Activated naive CD4-positive, alpha-beta T cell treated with anti-CD3 and anti-CD28 coated beads, Interleukin-2, amount 50 U/mL, for 72 hours (primary cell): ENCODE results near the gene RSPH3. TPM values are rescaled to one million over a fixed set of nuclear protein-coding genes. Genes with fewer than 3 reads are reported as not detected.
"Not testable (repeated sequence)": the region's sequence is repeated elsewhere in the genome, so short reads cannot be mapped to it uniquely, and the experiment has no call there.

Experiments
- ATAC-seq, 2 donors: fragments of 150-1000 bp; cut with Tn5 transposase; 2 replicates each; pipeline ENCODE4 v1.10.0; 2021; ENCODE audit warnings: mild to moderate bottlenecking in 2 of 2, moderate library complexity in 2 of 2
- DNase-seq, 2 donors: peaks; one replicate each; pipeline ENCODE4 v3.0.0; 2021 to 2022; ENCODE audit warnings: low spot score in 2 of 2
- H3K27ac Mint-ChIP-seq, 2 donors: one replicate each; pipeline ENCODE4 v1.8.0; 2022; ENCODE audit warnings: mild to moderate bottlenecking in 2 of 2, mixed read lengths in 2 of 2
- H3K36me3 Mint-ChIP-seq, 2 donors: one replicate each; pipeline ENCODE4 v1.8.0; 2022; ENCODE audit warnings: mixed read lengths in 2 of 2
- H3K9me3 Mint-ChIP-seq, 2 donors: one replicate each; pipeline ENCODE4 v1.8.0; 2022; ENCODE audit warnings: mixed read lengths in 2 of 2
- total RNA-seq, 2 donors: library from RNA; stranded (reverse); gene quantifications; one replicate each; pipeline ENCODE4 v1.2.3, GENCODE V29; 2022

Gene RSPH3
- 1 to 10 TPM; 2.0 to 7.1 TPM for total RNA-seq

- H3K27ac Mint-ChIP-seq = peak within 1 kb of the TSS; percentile 89 to 97
- peaks cover 6 to 29% of the 10 kb centered on the region in 2 donors for H3K36me3 Mint-ChIP-seq
- no peaks in the 10 kb centered on the region for H3K9me3 Mint-ChIP-seq
- DNase-seq = peak; percentile 90 to 95
- ATAC-seq = peak; percentile 80 to 87
Observed at GRCh38 chr6:158999666-159000403, at the start of gene RSPH3. RSPH3 (minus strand) TSS chr6:159000202; CDS start chr6:158999550, 652 bp downstream.

GRCh38 chr6:159047891-159048685, 48.1 kb upstream of the RSPH3 start:
- H3K27ac Mint-ChIP-seq = peak overlapping the region; percentile 13 to 44
- no peak for ATAC-seq

GRCh38 chr6:159045801-159046200, 45.8 kb upstream of the RSPH3 start:
- no peak for DNase-seq
- peak overlapping the region; percentile 96 to 99 for H3K27ac Mint-ChIP-seq
- no peak for ATAC-seq
- peaks cover 41 to 47% of the 10 kb centered on the region in 2 donors for H3K36me3 Mint-ChIP-seq
- no peaks in the 10 kb centered on the region for H3K9me3 Mint-ChIP-seq

More at GRCh38 chr6:159047891-159048685, 48.1 kb upstream of the RSPH3 start:
- DNase-seq = no peak
- H3K36me3 Mint-ChIP-seq = peaks cover 18 to 24% of the 10 kb centered on the region in 2 donors
- H3K9me3 Mint-ChIP-seq = no peaks in the 10 kb centered on the region

- ATAC-seq = peak; percentile 91 to 92
- peak within 1 kb of the TSS; percentile 96 to 99 for H3K27ac Mint-ChIP-seq
- DNase-seq = peak; percentile 78 to 85
- peaks cover 48 to 53% of the 10 kb centered on the region in 2 donors for H3K36me3 Mint-ChIP-seq
- no peaks in the 10 kb centered on the region for H3K9me3 Mint-ChIP-seq
Observed at GRCh38 chr6:159044899-159045727, 45.1 kb upstream of the RSPH3 start, which contains the start of gene TAGAP. TAGAP (minus strand) TSS chr6:159044991; CDS start chr6:159044146, 845 bp downstream.

GRCh38 chr6:159043947-159044346, 43.9 kb upstream of the RSPH3 start:
- H3K9me3 Mint-ChIP-seq = no peaks in the 10 kb centered on the region
- ATAC-seq = no peak
- H3K27ac Mint-ChIP-seq = peak overlapping the region; percentile 96 to 99
- peaks cover 57 to 63% of the 10 kb centered on the region in 2 donors for H3K36me3 Mint-ChIP-seq
- DNase-seq = no peak

- Mint-ChIP-seq H3K27ac (peak overlapping the region; percentile 96 to 99), H3K36me3 (peaks cover 61 to 67% of the 10 kb centered on the region in 2 donors), H3K9me3 (no peaks in the 10 kb centered on the region)
- no peak for DNase-seq
- no peak for ATAC-seq
Observed at GRCh38 chr6:159043251-159043650, 43.2 kb upstream of the RSPH3 start.

- Mint-ChIP-seq H3K27ac (peak overlapping the region; percentile 96 to 99), H3K9me3 (no peaks in the 10 kb centered on the region), H3K36me3 (peaks cover 65 to 69% of the 10 kb centered on the region in 2 donors)
- no peak for ATAC-seq
- no peak for DNase-seq
Observed at GRCh38 chr6:159042826-159043181, 42.8 kb upstream of the RSPH3 start.

GRCh38 chr6:159042003-159042825, 42.2 kb upstream of the RSPH3 start:
- H3K36me3 Mint-ChIP-seq = peaks cover 71 to 75% of the 10 kb centered on the region in 2 donors
- ATAC-seq (peak; percentile 34 to 43), DNase-seq (peak; percentile 69 to 78)

GRCh38 chr6:159041181-159041580, 41.2 kb upstream of the RSPH3 start:
- DNase-seq = no peak
- Mint-ChIP-seq H3K9me3 (no peaks in the 10 kb centered on the region), H3K36me3 (peaks cover 78 to 83% of the 10 kb centered on the region in 2 donors), H3K27ac (peak overlapping the region; percentile 96 to 99)
- ATAC-seq = no peak

More at GRCh38 chr6:159042003-159042825, 42.2 kb upstream of the RSPH3 start:
- peak overlapping the region; percentile 96 to 99 for H3K27ac Mint-ChIP-seq
- no peaks in the 10 kb centered on the region for H3K9me3 Mint-ChIP-seq

GRCh38 chr6:159039885-159040258, 39.9 kb upstream of the RSPH3 start:
- ATAC-seq (no peak), DNase-seq (no peak)
- Mint-ChIP-seq H3K27ac (peak overlapping the region; percentile 96 to 99), H3K36me3 (peaks cover 77 to 91% of the 10 kb centered on the region in 2 donors), H3K9me3 (no peaks in the 10 kb centered on the region)

GRCh38 chr6:159038914-159039884, 39.2 kb upstream of the RSPH3 start:
- no peaks in the 10 kb centered on the region for H3K9me3 Mint-ChIP-seq
- peak; percentile 63 to 75 for ATAC-seq
- peak overlapping the region; percentile 96 to 99 for H3K27ac Mint-ChIP-seq
- no peak for DNase-seq
- H3K36me3 Mint-ChIP-seq = peaks cover 71 to 86% of the 10 kb centered on the region in 2 donors

- not testable (repeated sequence) for ATAC-seq, H3K9me3 Mint-ChIP-seq, DNase-seq
- peaks cover 63 to 77% of the 10 kb centered on the region in 2 donors for H3K36me3 Mint-ChIP-seq
- H3K27ac Mint-ChIP-seq = peak overlapping the region; percentile 96 to 99
Observed at GRCh38 chr6:159038318-159038717, 38.3 kb upstream of the RSPH3 start.

GRCh38 chr6:159037756-159038290, 37.8 kb upstream of the RSPH3 start:
- Mint-ChIP-seq H3K9me3 (no peaks in the 10 kb centered on the region), H3K27ac (peak overlapping the region; percentile 79 to 96), H3K36me3 (peaks cover 58 to 72% of the 10 kb centered on the region in 2 donors)
- ATAC-seq (no peak), DNase-seq (no peak)

GRCh38 chr6:159036673-159037072, 36.7 kb upstream of the RSPH3 start:
- H3K9me3 Mint-ChIP-seq = no peaks in the 10 kb centered on the region
- ATAC-seq = no peak
- peak overlapping the region; percentile 65 to 96 for H3K27ac Mint-ChIP-seq
- peaks cover 46 to 61% of the 10 kb centered on the region in 2 donors for H3K36me3 Mint-ChIP-seq
- DNase-seq = no peak
